ENCODE results near the gene WBP1.

The WBP1 gene

GRCh38 chr2:74505448-74506246 lies 47.4 kb downstream of the WBP1 start:
- DNase-seq: no peak

DNA sequence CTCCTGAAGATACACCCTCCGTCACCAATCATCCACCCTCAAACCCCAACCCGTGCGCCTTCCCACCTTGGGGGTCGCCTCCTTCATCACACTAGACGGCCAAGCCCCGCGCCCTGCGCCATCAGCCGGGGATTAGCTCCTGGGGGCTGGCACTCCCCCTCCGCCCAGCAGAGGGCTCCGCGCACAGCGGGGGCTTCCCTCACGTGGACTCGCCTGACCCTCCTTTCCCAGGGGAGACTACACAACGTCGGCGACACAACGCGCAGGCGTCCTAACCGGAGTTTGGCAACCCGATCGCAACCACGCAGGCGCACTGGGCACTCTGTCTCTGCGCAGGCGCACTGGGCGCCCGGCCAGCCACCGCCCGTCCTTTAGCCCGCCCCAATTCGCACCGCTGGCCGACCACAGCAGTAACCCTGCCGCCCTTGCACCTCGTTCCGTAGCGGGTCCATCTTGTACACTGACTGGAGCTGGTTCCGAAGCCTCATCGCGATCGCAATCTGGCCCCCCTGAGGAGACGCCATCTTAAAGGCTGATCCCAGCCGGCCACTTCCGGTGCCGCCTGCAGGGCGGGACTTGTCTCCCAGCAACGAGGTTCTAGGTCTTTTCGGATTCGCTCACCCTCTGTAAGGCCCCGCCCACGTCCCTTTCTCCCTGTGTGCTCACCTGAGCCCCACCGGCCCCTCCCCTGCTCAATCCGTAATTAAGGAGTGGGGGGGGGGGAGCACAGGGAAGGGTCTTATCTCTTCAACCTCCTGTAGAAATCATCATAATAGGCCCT lies 49.1 kb downstream of the WBP1 start, which contains the start of gene PCGF1:
PCGF1 (minus strand) TSS at position 551 of the 781 bp plus-strand sequence; CDS start at position 524, 27 bp downstream.
- peak; percentile 98 for DNase-seq

GRCh38 chr2:74507926-74508520 lies 49.8 kb downstream of the WBP1 start:
- DNase-seq: no peak

DNA sequence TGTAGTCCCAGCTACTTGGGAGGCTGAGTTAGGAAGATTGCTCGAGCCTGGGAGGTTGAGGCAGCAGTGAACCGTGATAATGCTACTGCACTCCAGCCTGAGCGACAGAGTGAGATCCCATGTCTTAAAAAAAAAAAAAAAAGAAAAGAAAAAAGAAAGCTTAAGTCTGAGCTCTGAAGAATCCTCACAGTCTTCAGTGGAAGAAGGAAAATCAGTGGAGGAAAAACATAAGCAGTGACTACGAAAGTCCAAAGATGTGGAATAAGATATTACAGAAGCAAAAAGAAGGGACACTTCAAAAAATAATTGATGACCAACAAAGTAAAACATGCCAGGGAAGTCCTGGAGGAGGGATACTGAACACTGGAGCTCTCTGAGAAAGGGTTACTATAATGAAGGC lies 52.0 kb downstream of the WBP1 start:
- no peak for DNase-seq
